ENCODE results near the gene BEND6.
"Not testable (repeated sequence)": the region's sequence is repeated elsewhere in the genome, so short reads cannot be mapped to it uniquely, and the experiment has no call there.

BEND6 gene

DNA sequence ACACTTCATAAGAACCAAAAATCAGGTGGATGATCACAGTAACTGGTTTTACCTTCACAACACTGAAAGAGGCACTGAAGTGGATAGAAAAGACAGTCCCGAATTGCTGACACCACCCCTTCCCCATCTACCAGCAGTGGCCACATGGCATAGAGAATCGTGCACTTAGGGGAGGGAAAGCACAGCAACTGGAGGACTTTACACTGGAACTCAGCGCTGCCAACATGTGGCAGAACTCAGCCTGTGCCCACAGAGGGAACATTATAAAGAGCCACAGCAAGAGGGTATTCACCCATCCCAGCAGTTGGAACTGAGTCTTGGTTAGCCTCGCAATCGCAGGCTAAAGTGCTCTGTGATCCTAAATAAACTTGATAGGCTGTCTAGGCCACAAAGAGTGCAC is 85.1 kb downstream of the BEND6 start:
- no peak for DNase-seq

DNA sequence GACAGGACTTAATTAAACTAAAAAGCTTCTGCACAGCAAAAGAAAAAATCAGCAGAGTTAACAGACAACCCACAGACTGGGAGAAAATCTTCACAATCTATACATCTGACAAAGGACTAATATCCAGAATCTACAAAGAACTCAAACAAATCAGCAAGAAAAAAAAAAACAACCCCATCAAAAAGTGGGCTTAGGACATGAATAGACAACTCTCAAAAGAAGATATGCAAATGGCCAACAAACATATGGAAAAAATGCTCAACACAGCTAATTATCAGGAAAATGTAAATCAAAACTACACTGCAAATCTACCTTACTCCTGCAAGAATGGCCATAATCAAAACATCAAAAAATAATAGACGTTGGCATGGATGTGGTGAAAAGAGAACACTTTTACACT is 89.2 kb downstream of the BEND6 start:
- DNase-seq, result not testable (repeated sequence)

DNA sequence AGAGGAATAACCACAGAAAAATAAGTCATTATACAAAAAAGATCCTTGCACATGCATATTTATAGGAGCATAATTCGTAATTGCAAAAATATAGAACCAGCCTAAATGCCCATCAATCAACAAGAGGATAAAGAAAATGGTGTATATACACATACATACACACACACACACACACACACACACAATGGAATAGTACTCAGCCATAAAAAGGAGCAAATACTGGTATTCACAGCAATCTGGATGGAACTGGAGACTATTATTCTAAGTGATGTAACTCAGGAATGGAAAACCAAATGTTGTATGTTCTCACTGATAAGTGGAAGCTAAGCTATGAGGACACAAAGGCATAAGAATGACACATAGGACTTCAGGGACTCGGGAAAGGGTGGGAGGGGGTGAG is 89.7 kb downstream of the BEND6 start:
- no peak for DNase-seq

DNA sequence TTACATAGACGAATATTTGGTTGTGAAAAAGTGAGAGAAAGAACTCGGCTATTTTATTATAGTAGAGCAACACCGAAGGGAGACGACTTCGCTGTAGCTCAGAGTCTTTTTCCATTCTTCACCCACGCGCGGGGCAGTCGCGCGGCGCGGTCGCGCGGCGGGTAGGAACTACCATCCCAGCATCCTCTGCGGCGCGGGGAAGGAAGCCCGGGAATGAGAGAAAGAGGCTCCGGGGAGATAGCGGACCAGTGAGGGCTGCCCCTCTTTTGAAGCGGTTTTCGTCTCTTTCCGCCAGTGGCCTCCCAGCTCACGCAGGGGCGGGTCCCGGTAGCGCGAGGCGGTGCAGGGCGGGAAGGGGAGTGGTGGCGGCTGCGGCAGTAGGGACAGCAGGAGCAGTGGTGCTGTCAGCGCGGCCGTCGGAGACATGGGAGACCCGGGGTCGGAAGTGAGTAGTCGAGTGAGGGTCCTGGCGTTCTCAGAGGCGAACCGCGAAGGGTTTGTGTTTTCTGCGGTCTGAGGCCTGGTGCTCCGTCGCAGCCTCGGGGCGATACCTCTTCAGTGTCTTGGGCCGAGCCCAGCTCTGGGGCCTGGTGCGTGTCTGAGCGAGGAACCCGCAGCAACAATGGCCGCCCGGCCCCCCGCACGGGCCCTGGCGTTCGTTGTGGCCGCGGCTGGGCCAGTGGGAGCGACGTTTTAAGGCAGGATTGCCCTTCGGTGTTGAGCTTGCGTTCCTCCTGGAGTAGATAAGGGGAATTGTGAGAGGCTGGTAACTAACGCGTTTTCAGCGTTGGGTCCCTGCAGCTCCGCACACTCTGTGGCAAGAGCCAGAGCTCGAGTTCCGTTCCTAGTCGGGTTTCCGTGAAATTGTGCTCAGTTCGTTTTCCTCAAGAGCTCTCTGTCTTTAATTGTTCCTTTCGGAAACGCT is 91.7 kb downstream of the BEND6 start, which contains the start of gene KIAA1586:
Gene KIAA1586 (plus strand): TSS at position 362 of the 925 bp plus-strand sequence. CDS start 63 bp downstream, at position 425.
- DNase-seq, result peak; percentile 90

DNA sequence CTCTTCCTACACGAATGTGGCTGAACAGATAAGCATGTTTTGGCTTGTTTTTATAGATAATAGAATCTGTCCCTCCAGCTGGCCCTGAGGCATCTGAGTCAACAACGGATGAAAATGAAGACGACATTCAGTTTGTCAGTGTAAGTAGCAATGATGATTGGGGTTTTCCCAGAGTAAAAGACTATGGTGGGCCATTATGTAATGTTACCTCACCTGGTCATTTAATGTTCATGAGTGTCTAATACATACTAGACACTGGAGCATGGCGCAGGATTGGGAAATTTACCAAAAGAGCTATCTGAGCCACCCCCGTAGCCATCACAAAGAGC is 92.3 kb downstream of the BEND6 start:
- not testable (repeated sequence) for DNase-seq

DNA sequence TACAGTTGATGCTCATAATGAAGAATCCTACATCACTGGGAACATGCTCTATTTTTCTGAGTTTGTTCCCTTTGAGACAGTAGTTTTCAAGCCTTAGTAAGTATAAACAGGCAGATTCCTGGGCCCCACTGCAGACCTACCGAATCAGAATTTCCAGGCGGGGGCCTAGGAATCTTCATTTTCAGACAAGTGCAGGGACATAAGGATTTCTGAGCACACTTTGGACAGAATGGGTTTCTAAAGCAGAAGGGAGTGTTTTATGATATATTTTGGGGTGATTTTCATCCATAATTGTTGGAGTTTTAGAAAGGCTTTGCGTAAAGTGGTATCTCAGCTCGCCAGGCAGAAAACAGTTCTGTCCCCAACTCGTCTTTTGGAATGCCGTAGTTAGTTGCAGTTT is 93.0 kb downstream of the BEND6 start:
- not testable (repeated sequence) for DNase-seq

DNA sequence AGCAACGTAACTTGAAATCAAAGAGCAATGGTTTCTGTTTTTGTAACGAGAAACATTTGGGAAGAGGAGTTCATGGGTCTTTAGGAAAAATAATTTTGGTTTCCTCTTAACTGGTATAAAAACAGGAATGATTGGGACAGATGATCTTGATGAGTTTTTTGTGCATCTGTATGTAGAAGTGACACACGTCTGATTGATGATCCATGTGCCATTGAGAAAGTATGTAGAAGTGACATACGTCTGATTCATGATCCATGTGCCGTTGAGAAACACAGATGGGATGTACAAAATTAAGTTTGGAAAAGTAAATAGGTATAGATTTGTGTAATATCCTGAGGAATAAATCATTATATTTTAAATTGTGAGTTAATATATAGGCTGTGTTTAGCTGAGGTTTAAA is 93.7 kb downstream of the BEND6 start:
- no peak for DNase-seq

DNA sequence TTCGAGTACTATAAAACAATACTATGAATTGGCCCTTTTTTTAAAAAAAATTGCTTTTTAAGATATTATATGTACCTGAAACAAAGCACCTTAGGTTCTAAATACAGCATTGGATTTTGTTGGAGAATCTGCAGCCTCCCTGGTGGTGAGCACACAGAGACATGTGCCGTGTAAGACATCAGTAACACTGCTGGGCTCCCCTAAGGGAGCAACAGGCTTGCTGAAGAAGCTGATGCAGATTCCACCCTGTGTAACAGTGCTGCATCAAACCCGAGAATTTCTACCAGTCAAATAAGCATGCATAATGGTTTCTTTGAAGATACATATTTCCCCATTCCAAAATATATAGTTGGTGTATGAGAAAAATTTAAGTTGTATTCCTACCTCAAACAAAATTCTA is 108.9 kb downstream of the BEND6 start:
- no peak for DNase-seq

DNA sequence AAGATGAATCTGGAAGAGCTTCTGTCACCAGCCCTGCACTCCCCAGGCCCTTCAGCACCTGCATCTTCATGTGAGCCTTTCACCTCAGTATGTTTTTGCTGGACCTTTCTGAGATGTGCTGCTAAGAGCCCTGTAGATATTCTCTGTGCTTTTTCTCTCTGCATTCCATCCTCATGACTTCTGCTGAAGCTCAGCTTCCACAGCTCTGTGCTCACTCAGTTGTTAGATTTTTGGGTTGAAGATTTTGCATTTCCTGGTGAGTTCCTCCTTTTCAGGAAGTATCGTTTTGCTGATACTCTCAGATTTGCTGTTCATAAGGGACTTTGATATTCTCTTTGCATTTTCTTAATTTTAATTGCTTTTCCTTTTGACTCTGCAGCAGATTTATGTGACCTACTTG is 109.9 kb downstream of the BEND6 start:
- no peak for DNase-seq

DNA sequence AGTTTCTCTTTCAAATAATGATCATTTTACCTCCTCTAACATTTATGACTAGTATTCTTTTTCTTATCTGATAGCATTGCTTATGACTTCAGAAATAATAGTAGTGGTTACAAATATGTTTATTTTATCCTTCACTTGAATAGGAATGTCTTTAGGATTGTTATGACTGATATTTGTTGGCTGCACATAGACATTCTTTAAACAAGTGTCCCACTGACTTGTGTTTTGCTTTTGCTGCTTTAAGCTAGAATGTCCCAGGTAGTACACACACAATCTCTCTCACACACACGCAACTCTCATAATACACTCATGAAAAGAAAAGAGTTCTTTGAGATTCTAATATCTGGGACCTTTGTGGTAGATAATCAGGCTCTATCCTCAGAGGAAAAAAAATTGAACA is 113.2 kb downstream of the BEND6 start:
- no peak for DNase-seq

DNA sequence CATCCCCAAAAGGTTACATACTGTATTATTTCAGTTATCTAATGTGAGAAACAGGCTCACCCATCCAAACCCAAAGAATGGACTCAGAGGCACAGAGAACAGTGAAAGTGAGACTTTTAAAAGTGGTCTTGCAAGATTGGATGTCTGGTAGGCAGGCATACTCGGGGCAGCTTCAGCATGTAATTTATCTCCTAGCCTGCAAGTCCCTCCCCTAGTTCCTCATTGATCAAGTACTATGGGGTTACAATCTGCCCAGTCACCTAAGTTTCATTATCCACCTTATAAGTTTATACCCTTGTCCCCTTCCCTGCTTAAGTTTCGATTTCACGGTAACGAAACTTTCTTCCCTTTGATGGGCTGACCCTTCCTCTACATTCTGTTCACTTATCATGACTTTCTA is 114.3 kb downstream of the BEND6 start:
- DNase-seq, result no peak

DNA sequence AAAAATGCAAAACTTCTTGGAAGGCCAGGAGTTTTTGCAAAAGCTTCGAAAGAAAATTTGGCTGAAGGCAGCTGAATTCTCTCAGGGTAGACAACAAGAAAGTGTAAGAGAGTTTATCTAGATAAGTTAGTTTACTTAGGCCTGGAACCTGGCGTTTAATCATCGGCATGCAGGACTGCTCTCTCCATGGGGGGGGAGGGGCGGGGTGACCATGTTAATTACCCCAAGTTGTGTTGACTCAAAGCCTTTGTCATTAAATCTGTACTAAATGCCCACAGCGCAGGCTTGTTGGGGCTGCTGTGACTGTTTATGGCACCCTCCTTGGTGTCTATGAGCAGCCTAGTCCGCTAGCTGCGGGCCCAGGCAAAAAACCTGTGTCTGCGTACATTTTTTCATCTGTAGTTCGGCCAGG is 115.0 kb downstream of the BEND6 start:
- no peak for DNase-seq

DNA sequence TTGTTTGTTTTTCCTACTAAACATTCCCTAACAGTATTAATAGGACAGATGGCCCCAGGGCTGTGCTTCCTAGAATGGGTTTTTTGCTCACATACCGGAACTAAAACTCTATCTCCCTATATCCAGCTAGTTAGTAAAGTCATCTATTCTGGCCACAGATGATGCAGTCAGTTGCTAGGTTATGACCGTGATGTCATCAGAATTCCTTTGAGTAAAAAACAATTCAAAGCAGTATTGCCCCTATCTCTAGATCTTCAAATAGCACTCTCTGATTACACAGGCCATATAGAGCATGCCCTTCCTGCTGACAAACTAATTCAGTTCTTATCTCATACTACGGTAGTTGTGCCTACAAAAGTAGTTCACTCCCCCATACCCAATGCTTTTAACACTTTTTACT is 117.2 kb downstream of the BEND6 start:
- no peak for DNase-seq

DNA sequence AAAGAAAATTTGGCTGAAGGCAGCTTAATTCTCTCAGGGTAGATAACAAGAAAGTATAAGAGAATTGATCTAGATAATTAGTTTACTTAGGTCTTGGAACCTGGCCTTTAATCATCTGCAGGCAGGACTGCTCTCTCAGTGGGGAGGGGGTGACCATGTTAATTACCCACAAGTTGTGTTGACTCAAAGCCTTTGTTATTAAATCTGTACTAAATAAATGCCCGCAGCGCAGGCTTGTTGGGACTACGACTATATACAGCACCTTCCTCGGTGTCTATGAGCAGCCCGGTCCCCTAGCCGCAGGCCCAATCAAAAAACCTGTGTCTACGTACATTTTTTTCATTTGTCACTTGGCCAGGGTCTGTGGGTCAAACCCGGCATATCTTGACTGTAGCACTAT is 119.5 kb downstream of the BEND6 start:
- DNase-seq, result no peak

DNA sequence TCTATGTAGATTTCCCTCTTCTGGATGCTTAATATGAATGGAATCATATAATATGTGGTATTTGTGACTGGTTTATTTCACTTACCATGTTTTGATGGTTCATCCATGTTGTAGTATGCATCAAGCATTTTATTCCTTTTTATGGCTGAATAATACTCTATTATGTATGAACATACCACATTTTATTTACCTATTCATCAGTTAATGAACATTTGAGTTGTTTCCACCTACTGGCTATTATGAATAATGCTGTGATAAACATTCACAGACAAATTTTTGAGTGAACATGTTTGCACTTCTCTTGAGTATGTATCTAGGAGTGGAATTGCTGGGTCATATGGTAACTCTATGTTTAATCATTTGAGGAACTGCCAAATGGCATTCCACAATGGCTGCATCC is 120.2 kb downstream of the BEND6 start:
- DNase-seq, result no peak
